GM19467 (cell line): Measurements from ENCODE around the gene C1orf210.

Source experiments
- ATAC-seq: cut with Tn5 transposase; IDR thresholded peaks from one replicate; pipeline ENCODE4 v1.9.1; 2021; ENCODE audit warnings: mild to moderate bottlenecking, moderate library complexity; ENCODE audit not compliant: unreplicated experiment

Gene C1orf210

DNA sequence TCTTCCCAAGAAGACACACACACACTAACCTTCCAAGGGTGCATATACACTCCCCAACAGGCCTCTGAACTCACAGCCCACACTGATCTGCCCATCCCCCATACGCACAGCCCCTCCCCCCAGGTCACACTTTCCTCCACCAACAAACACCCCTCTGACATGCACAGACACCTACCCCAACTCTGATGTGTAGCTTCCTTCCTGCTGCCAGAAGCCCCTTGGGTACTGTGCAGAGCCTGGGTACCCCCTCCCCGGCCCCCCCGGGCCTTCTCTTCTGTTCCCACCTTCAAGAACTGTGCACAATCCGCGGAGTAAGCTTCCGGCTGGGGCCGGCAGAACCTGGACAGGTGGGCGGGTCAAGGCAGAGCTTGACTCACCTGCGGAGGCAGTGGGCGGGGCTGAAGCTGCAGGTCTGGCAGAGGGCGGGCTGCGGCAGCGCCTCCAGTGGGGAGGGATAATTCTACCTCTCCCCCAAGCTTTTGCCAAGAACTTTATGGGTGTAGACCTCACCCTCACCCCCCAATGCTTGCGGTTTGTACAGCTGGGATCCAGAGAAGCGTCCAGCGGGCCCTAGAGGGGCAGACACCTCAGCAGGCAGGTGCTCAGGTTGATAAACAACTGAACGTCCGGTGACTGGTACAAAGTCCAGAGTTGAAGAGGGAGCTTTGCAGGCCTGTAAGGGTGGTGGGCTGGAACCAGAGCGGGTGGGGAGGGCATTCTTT, at the start of gene C1orf210:
Gene C1orf210 (minus strand): TSS at position 313 of the 722 bp plus-strand sequence. CDS start 2,311 bp downstream, outside the sequence.
- ATAC-seq: no peak

DNA sequence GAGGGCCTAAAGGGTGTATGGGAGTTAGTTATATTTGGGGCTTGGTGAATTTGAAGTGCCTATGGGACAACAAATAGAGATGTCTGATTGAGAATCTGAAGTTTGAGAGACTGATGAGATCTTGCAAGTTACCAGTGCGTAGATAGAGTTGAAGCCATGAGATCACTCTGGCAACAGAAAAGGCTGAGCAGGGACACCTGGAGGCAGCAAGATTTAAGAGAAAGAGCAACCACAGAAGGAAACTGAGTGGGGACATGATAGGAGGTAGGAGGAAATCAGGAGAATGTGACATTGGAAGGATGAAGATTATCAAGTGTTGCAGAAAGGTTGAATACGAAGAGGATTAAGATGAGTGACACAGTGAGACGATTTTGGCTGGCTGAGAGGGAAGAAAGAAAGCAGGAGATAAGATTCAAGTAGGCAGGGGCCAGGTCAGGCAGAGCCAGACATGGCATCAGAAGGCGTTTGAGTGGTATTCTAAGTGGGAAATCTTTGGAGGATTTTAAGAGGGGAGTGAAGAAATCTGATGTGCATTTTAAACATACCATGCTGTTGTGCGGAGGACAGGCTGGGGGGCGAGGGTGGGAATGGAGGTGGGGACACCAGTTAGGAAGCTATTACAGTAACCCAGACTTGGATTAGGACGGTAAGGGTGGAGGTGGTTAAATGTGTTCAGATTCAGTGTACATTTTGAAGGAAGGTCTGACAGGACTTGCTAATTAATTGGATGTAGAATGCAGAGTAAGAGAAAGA, 49.2 kb upstream of the C1orf210 start:
- no peak for ATAC-seq

DNA sequence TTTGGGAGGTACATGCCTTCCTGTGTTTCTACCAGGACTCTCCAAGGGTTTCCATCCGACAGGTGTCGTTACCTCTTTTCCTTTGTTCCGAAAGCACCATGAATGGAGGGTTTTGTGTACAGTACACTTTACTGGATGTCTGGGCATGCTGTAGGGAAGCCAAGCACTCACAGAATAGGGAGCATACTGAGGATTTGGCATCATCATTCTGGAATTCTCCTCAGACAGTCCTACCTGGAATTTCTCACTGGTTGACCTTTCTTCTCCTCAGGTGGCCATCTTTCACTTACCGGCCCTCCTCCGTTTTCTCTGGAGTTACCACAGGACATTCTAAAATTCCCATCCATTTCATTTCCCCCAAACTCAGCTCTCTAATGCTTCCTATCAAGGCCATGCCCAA, 46.3 kb upstream of the C1orf210 start:
- no peak for ATAC-seq

DNA sequence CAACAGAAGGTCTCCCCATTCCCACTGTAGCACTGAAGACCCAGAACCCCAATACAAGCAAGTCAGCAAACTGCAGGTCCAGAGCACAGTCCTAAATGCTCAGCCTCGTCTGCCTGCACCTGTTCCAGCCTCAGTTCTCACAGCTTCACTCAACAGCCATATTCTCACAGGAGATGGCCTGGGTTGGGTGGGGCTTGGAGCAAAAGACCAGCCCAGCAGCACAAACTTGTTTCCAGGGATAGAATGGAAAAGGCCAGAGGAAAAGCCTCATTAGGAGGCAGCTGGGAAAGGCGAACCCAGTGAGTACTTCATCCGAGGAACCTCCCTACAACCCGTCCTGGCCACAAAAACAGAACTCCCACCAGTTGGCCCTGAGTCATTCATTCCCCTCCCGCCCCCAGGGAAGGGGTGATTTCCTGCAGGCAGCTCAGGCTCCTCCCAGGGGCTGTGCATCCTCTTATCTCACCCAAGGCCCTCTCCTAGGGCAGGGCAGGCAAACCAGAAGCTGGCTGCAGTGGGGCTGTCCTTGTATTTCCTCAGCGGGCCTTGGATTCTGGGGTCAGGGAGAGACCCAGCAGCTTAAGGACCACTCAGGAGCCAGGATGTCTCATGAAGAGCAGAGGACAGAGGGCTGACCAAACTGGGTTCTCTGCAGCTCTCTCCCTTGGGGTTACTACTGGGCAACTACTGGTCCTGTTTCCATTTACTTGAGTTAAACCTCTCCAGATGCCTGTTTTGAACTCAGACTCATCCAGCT, 44.8 kb upstream of the C1orf210 start:
- no peak for ATAC-seq

DNA sequence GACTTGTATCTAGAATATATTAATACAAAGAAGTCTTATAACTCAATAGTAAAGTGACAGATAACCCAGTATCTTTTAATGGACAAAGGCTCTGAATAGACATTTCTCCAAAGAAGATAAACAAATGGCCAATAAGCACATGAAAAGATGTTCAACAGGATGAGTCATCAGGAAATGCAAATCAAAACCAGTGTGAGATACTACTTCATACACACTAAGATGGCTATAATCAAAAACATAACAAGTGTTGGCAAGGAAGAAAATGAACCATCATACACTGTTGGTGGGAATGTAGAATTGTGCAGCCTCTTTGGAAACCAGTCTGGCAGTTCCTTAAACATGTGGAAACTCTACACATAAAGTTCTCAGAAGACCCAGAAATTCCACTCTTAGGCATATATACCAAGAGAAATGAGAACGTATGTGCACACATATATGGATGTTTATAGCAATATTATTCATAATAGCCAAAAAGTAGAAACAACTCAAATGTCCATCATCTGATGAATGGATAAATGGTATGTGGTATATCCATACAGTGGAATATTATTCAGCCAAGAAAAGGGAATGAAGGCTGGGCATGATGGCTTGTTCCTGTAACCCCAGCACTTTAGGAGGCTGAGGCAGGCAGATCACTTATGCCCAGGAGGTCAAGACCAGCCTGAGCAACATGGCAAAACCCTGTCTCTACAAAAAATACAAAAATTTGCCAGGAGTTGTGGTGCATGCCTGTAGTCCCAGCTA, 42.3 kb upstream of the C1orf210 start:
- ATAC-seq: no peak

DNA sequence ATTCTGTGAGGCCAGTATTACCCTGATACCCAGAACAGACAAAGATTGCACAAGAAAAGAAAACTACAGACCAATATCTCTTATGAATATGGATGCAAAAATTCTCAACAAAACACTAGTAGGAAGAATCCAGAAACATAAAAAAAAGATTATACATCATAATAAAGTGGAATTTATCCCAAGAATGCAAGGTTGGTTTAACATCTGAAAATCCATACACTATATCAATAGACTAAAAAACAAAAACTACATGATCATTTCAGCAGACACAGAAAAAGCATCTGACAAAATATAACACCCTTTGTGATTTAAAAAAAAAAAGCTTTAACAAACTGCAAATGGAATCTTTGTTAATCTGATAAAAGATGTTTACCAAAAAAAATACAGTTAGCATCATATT, 40.0 kb upstream of the C1orf210 start:
- ATAC-seq: no peak

DNA sequence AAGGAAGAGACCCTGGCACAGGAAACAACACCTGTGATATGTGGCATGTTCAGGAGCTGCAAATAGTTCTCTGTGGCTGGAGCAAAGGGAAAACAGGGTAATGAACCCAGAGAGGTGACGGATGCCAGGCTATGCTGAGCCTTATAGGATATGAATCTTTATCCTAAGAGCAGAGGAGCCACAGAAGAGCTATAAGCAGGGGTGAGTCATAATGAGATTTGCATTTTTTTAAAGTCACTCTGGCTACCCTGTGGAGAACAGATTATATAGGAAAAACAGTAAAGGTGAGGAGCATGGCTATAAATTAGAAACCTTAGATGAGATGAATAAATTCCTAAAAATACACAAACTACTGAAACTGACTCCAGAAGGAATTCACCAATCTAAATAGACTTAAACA, 39.4 kb upstream of the C1orf210 start:
- no peak for ATAC-seq

DNA sequence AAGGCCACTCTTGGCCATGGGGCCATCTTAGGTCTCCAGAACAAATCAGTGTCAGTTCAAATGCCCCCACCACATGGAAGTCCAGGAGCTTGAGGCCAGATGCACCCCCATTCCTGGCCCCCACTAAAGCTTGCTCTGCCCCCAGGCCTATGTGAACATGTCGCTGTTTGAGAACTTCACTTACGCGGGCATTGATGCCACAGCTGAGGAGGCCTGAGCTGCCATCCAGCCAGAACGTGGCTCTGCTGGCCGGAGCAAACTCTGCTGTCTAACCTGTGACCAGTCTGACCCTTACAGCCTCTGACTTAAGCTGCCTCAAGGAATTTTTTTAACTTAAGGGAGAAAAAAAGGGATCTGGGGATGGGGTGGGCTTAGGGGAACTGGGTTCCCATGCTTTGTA, 37.1 kb upstream of the C1orf210 start:
- ATAC-seq: no peak

DNA sequence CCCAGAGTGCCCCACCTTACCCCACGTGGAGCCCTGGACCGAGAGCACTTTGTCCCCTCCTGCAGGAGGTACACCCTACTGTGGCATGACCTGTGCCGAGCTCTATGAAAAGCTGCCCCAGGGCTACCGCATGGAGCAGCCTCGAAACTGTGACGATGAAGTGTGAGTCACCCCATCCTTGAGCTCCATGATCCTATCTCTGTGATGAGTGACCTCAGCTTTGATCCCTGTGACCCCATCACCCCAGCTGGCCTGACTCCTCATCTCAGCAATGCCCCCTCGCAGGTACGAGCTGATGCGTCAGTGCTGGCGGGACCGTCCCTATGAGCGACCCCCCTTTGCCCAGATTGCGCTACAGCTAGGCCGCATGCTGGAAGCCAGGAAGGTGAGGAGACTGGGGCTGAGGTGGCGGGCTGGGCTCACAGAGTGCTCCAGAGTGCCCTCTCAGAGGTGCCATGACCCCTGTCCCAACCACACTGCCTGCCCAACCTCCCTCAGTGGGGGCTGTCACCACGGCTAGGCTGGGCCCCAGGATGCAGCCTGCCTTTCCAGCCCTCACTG, 36.0 kb upstream of the C1orf210 start:
- no peak for ATAC-seq

DNA sequence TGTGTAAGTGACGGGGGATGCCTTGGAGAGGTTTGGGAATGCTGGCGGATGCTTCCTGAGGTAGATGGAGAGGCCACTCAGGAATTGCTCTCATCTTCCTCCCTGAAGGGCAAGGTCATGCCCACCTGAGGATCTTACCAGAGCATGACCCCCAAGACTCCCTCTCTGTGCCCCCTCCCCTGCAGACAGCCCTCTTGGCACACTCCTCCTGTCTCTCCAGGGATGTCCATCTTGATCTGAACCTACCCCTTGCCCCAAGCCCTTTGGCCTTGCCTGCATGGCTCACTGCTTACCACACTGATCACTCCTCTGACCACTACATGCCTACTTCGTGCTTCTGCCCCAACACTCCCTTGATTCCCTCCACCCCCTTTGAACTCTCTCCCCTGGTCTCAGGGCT, 34.4 kb upstream of the C1orf210 start:
- no peak for ATAC-seq

DNA sequence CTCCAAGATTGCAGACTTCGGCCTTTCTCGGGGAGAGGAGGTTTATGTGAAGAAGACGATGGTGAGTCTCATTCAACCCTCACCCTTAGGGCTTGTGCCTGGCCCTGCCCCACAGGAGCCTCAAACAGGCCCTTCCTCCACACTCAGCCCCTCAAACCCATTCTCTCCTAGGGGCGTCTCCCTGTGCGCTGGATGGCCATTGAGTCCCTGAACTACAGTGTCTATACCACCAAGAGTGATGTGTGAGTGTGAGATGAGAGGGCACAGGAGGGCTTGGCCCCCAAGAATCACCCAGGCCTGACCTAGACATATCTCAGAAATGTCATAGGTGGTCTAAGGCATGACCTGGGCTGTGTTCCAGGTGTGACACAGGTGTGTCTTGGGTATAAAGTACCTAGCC, 33.9 kb upstream of the C1orf210 start:
- no peak for ATAC-seq

DNA sequence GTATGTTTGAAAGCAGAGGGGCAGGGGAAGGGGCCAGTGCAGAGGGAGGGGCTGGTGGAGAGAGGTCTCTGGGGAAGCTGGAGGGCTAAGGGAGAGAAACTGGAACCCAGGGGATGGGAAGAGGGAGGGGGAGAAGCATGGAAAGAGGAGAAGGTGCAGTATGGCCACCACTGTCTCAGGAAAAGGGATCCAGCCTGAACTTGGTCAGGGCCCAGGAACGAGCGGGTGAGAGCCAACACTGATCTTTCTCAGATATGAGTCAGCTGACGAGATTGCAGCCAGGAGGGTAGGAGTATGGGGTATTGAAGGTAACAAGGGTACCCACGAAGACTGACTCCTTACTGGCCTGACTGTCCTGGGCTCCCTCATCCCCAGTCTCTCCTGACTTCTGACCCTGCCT, 33.5 kb upstream of the C1orf210 start:
- ATAC-seq: no peak

DNA sequence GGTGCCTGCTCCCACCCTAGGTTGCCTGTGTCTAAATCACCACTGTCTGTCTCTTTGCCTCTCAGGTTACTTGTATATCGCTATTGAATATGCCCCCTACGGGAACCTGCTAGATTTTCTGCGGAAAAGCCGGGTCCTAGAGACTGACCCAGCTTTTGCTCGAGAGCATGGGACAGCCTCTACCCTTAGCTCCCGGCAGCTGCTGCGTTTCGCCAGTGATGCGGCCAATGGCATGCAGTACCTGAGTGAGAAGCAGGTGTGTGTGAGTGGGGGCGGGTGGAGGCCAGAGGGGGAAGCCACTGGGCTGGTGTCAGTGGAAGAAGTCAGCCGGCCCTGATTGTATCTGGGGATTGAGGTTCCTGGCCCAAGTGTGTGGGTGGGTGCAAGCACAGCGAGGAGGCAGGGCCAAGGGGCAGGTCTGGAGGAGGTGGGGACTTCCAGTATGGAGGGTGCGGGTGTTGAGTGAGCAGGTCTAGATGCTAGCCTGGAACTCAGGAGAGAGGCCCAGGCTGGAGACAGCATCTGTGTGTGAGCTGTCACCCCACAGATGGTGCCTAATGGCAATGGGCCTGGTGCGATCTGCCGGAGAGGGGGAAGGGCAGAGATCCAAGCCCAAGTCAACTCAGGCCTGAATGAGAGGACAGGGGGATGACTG, 32.6 kb upstream of the C1orf210 start:
- no peak for ATAC-seq

DNA sequence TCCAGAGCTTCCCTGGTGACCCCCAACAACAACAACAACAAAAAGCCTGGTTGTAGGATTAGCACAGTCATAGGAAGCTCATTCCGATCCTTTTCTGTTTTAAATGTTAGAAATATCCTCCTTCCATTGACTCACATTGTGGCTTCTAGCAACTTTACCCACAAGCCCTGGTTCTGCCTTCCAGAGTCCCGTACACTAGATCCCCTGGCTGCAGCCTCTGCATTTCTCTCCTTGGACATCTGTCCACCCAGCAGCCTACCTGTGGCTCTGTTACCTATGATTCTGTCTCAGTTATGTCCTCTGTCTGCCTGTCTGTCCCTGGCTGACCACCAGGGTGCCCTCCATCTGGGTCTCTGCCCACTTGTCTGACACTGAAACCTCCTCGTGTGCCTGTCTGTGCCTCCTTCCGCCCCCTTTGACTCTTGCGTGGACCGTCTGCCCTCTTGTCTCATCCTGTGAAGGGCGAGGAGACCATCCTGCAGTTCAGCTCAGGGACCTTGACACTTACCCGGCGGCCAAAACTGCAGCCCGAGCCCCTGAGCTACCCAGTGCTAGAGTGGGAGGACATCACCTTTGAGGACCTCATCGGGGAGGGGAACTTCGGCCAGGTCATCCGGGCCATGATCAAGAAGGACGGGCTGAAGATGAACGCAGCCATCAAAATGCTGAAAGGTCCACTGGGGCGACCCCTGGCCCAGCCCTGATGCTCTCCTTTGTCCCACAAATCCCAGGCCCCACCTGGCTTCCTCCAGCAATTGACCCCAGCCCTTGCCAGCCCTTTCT, 31.5 kb upstream of the C1orf210 start:
- ATAC-seq: no peak

DNA sequence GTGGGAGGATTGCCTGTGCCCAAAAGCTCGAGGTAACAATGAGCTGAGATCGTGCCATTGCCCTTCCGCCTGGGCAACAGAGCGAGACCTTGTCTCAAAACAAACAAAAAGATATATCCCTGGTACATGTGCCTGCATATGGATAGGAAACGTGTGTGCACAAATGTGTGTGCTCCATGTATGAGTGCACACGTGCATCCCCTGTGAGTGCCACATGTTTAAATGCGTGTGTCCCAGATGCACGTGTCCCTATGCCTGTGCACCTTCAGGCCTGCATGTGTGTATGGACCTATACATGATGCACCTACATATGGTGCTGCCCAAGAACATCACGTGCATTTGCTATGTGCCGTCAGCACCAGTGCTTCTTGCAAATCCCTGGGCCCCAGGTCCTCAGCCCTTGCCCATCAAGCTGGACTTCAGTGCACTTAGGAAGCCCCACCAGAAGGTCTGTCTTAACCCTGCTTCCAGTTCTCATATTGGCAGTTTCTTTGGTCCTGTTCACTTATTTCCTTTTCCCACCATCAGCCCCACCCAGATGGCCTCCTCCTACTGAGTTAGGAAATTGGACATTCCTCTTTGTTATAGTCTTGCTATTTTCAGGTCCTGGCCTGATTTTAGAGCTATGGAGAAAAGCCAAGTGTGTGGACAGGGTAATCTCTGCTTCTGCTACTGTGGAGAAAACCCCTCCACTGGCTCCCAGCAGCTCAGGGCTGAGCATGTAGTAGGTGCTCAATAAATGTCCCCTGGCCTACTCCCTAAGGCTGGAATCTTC, 30.8 kb upstream of the C1orf210 start:
- ATAC-seq: no peak

DNA sequence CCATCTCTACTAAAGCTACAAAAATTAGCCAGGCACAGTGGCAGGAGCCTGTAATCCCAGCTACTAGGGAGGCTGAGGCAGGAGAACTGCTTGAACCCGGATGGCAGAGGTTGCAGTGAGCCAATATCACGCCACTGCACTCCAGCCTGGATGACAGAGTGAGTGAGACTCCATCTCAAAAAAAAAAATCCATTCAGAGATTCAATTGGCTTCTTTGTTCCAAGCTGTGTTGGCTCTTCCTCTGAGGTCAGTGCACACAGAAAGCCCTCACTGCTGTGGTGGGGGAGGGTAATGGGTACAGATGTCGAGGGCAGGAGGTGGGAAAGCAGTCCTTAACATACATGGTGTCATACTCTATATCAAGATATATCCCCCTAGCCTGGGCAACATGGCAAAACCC, 30.1 kb upstream of the C1orf210 start:
- no peak for ATAC-seq

DNA sequence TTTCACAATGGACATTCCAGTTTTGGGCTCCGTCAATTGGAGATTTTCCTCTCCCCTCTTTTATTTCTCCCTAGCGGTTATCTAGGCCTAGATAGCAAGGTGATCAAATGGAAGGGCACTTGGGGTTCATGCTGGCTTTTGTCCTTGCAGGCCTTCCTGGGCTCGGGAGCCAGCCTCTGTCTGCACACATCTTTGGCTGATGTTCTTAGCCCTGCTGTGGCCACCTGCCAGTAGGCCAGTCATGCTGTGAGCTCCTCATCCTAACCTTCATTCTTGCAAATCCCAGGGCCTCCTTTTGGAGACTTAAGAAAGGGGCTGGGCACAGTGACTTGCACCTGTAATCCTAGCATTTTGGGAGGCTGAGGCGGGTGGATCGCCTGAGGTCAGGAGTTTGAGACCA, 28.9 kb upstream of the C1orf210 start:
- no peak for ATAC-seq

DNA sequence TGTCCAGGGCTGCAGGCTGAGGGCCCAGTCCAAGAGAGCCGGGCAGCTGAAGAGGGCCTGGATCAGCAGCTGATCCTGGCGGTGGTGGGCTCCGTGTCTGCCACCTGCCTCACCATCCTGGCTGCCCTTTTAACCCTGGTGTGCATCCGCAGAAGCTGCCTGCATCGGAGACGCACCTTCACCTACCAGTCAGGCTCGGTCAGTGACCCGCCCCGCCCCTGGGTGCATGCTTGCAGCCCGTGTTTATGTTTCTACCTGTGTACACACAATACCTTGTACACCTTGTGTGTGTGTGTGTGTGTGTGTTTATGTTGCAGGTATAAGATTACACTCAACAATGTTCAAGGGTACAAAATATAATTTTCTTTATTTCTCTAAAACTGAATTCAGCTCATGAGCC, 28.4 kb upstream of the C1orf210 start:
- no peak for ATAC-seq
